EL (cell line): Measurements from ENCODE around the gene NUDT8.

Experiments
- DNase-seq: peaks from one replicate; pipeline ENCODE4 v3.0.0-alpha.2; 2016

NUDT8 gene

DNA sequence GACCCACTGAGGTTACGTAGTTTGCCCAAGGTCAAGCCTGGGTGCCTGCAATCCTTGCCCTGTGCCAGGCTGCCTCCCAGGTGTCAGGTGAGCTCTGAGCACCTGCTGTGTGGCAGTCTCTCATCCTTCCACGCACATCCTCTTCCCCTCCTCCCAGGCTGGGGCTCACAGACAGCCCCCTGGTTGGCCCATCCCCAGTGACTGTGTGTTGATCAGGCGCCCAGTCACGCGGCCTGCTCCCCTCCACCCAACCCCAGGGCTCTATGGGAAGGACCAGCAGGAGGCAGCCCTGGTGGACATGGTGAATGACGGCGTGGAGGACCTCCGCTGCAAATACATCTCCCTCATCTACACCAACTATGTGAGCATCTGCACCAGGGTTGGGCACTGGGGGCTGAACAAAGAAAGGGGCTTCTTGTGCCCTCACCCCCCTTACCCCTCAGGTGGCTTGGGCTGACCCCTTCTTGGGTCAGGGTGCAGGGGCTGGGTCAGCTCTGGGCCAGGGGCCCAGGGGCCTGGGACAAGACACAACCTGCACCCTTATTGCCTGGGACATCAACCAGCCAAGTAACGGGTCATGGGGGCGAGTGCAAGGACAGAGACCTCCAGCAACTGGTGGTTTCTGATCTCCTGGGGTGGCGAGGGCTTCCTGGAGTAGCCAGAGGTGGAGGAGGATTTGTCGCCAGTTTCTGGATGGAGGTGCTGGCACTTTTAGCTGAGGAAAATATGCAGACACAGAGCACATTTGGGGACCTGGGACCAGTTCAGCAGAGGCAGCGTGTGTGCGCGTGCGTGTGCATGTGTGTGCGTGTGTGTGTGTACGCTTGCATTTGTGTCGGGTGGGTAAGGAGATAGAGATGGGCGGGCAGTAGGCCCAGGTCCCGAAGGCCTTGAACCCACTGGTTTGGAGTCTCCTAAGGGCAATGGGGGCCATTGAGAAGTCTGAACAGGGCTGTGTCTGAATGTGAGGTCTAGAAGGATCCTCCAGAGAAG lies 44.6 kb downstream of the NUDT8 start:
- no peak for DNase-seq

- peak; percentile 55 for DNase-seq
Measured at GRCh38 chr11:67584205-67584880, 45.4 kb downstream of the NUDT8 start.

GRCh38 chr11:67583247-67584204 lies 46.2 kb downstream of the NUDT8 start, which contains the start of gene GSTP1:
Gene GSTP1, plus strand, starts transcription at chr11:67583812. Its CDS starts 32 bp downstream, at chr11:67583844.
- peak; percentile 93 for DNase-seq

- DNase-seq: no peak
Measured at GRCh38 chr11:67582011-67582410, 47.7 kb downstream of the NUDT8 start.

DNA sequence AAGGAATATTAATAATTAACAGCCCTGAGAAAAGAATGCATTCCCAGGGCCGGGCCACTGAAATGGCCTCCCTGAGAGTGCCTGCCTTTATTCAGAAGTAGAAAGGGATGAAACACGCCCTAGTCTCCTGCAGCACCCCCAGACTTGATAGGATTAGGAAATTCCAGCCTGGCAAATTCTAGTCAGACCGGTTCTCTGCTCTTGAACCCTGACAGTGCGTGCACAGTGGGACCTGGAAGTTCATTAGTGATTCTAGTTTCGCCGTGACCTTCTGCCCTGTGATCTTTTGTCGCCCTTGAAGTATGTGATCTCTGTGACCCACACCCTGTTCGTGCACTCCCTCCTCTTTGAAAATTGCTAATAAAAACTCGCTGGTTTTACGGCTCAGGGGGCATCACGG lies 48.3 kb downstream of the NUDT8 start:
- DNase-seq: no peak

- DNase-seq: no peak
Measured at GRCh38 chr11:67577951-67578350, 51.8 kb downstream of the NUDT8 start.
